IMR-90 (cell line): ENCODE results near the gene PRMT2. TPM values are rescaled to one million over a fixed set of nuclear protein-coding genes. Genes with fewer than 3 reads are reported as not detected.

Source experiments
- ATAC-seq: fragments of 200-7000 bp; cut with Tn5 transposase; 2 replicates; pipeline ENCODE4 v1.9.1; 2020; ENCODE audit warnings: low read depth, mild to moderate bottlenecking, moderate library complexity
- BruUV-seq: library from RNA; stranded (reverse); fragments of 400-500 nt; replicated peaks from 2 replicates; lab custom pipeline; 2021; lab: Mats Ljungman, UMichigan
- CTCF ChIA-PET: fragments of 300-600 bp; formaldehyde crosslinking; extraction: SDS; loops from one replicate; lab custom pipeline; 2021; ENCODE audit warnings: antibody characterized with exemption; lab: Yijun Ruan, JAX
- POLR2A ChIA-PET: fragments of 300-600 bp; sonication (Branson Sonifier 250); formaldehyde crosslinking; loops from one replicate; lab custom pipeline; 2022; ENCODE audit warnings: antibody characterized with exemption; ENCODE audit not compliant: unreplicated experiment; lab: Charles Lee
- DNase-seq: peaks from one replicate; pipeline ENCODE4 v3.0.0; 2013
- H2AFZ ChIP-seq: replicated peaks from 2 replicates; pipeline ENCODE3; 2013; ENCODE audit warnings: low read length, mild to moderate bottlenecking; ENCODE audit not compliant: poor library complexity
- H2AK5ac ChIP-seq: 2 replicates; pipeline ENCODE4 v1.6.1; 2013; ENCODE audit warnings: low read depth, low read length, inconsistent platforms
- H2AK9ac ChIP-seq: replicated peaks from 2 replicates; pipeline ENCODE3; 2013; ENCODE audit warnings: mild to moderate bottlenecking, low read depth, low read length, moderate library complexity; ENCODE audit not compliant: poor library complexity
- H2BK120ac ChIP-seq: 2 replicates; pipeline ENCODE4 v1.6.1; 2013; ENCODE audit warnings: low read depth, low read length, inconsistent platforms
- H2BK15ac ChIP-seq: 3 replicates; pipeline ENCODE4 v1.6.1; 2013; ENCODE audit warnings: low read depth, low read length, inconsistent platforms
- H2BK20ac ChIP-seq: 2 replicates; pipeline ENCODE4 v1.6.1; 2013; ENCODE audit warnings: low read depth, mild to moderate bottlenecking, inconsistent platforms, low read length, moderate library complexity
- H2BK5ac ChIP-seq: 2 replicates; pipeline ENCODE4 v1.6.1; 2013; ENCODE audit warnings: mild to moderate bottlenecking, low read depth, low read length, inconsistent platforms; ENCODE audit not compliant: poor library complexity, severe bottlenecking
- H3K14ac ChIP-seq: replicated peaks from 2 replicates; pipeline ENCODE4 v1.6.1; 2013; ENCODE audit warnings: low read depth, low read length, inconsistent platforms
- H3K18ac ChIP-seq: 2 replicates; pipeline ENCODE4 v1.6.1; 2013; ENCODE audit warnings: low read depth, low read length, control low read depth
- H3K23ac ChIP-seq: 2 replicates; pipeline ENCODE4 v1.6.1; 2013; ENCODE audit warnings: low read depth, low read length, inconsistent platforms
- H3K27ac ChIP-seq: 2 replicates; pipeline ENCODE4 v1.5.1; 2013; ENCODE audit warnings: mild to moderate bottlenecking, control low read depth, low read length; ENCODE audit not compliant: insufficient read depth
- H3K27me3 ChIP-seq: 2 replicates; pipeline ENCODE4 v1.6.1; 2013; ENCODE audit warnings: low read length; ENCODE audit not compliant: control insufficient read depth, insufficient read depth
- H3K36me3 ChIP-seq: 2 replicates; pipeline ENCODE4 v1.6.1; 2013; ENCODE audit warnings: low read length, mixed read lengths; ENCODE audit not compliant: control insufficient read depth, insufficient read depth
- H3K4ac ChIP-seq: 2 replicates; pipeline ENCODE4 v1.6.1; 2013; ENCODE audit warnings: low read depth, low read length, inconsistent platforms
- H3K4me1 ChIP-seq: 2 replicates; pipeline ENCODE4 v1.6.1; 2013; ENCODE audit warnings: low read length, mixed read lengths; ENCODE audit not compliant: control insufficient read depth, insufficient read depth
- H3K4me2 ChIP-seq: 2 replicates; pipeline ENCODE4 v1.6.1; 2013; ENCODE audit warnings: low read depth, mild to moderate bottlenecking, control low read depth, low read length, moderate library complexity
- H3K4me3 ChIP-seq: 2 replicates; pipeline ENCODE4 v1.5.1; 2013; ENCODE audit warnings: low read depth, mild to moderate bottlenecking, control low read depth, low read length, moderate library complexity; ENCODE audit not compliant: insufficient read depth
- H3K56ac ChIP-seq: 2 replicates; pipeline ENCODE4 v1.6.1; 2013; ENCODE audit warnings: low read length, inconsistent platforms; ENCODE audit not compliant: insufficient read depth; ENCODE audit errors: extremely low read depth
- H3K79me1 ChIP-seq, 2 experiments: 2 replicates each; pipeline ENCODE4 v1.6.1; 2013; ENCODE audit warnings: low read length in 2 of 2, inconsistent platforms in 1 of 2, low read depth in 1 of 2
- H3K9ac ChIP-seq: 2 replicates; pipeline ENCODE4 v1.6.1; 2013; ENCODE audit warnings: low read depth, low read length, control low read depth
- H3K9me1 ChIP-seq: 2 replicates; pipeline ENCODE4 v1.6.1; 2013; ENCODE audit warnings: low read length, inconsistent platforms; ENCODE audit not compliant: insufficient read depth
- H3K9me3 ChIP-seq: 2 replicates; pipeline ENCODE4 v1.6.1; 2013; ENCODE audit warnings: low read length; ENCODE audit not compliant: control insufficient read depth, insufficient read depth
- H4K20me1 ChIP-seq: 2 replicates; pipeline ENCODE4 v1.6.1; 2013; ENCODE audit warnings: low read length, inconsistent platforms; ENCODE audit not compliant: insufficient read depth
- H4K5ac ChIP-seq: 2 replicates; pipeline ENCODE4 v1.6.1; 2013; ENCODE audit warnings: mild to moderate bottlenecking, low read depth, low read length, control low read depth
- H4K8ac ChIP-seq, 2 experiments: 2 replicates each; pipeline ENCODE4 v1.6.1; 2013; ENCODE audit warnings: low read depth in 2 of 2, low read length in 2 of 2, control low read depth in 1 of 2, inconsistent platforms in 1 of 2
- H4K91ac ChIP-seq: 2 replicates; pipeline ENCODE4 v1.6.1; 2013; ENCODE audit warnings: low read depth, low read length, inconsistent platforms; ENCODE audit not compliant: insufficient read depth
- CHD1 ChIP-seq: IDR thresholded peaks from 2 replicates; pipeline ENCODE4 v1.6.1; 2012; ENCODE audit warnings: low read depth, low read length, improper control_type of control experiment
- SMC3 ChIP-seq: fragments of 150-350 bp; IDR thresholded peaks from 2 replicates; pipeline ENCODE4 v1.6.1; 2016; ENCODE audit warnings: low read depth, mild to moderate bottlenecking, antibody characterized with exemption, low read length, moderate library complexity
- WGBS, 2 experiments: methylation state at CpG; one replicate each; pipeline versions ENCODE4 v1.1.5 to v1.1.7; 2013; ENCODE audit warnings: missing lambda C conversion rate in 2 of 2; ENCODE audit not compliant: insufficient read length in 1 of 2; ENCODE audit errors: extremely low coverage in 2 of 2; 5-methylcytosine and 5-hydroxymethylcytosine counted together
- dilution Hi-C: fragments of 300-500 bp; cut with HindIII; formaldehyde crosslinking; loops from one replicate; pipeline ENCODE4 v1.14.3; 2018; ENCODE audit warnings: low sequenced_read_pairs; ENCODE audit not compliant: unreplicated experiment
- in situ Hi-C: fragments of 300-500 bp; cut with MboI; formaldehyde crosslinking; loops from 3 replicates; pipeline ENCODE4 v1.14.3; 2019; ENCODE audit warnings: low sequenced_read_pairs, inconsistent platforms, mixed read lengths
- intact Hi-C: fragments of 100-400 bp; cut with micrococcal nuclease; formaldehyde crosslinking; loops from 2 replicates; pipeline ENCODE4 v1.10.0; 2022
- polyA plus RNA-seq, 3 experiments: library from polyadenylated mRNA; depleted of rRNA; stranded (reverse); fragments of >200 nt; gene quantifications; 2 replicates each; pipeline ENCODE4 v1.2.3, GENCODE V29; 2012; ENCODE audit warnings: low replicate concordance in 1 of 3
- total RNA-seq: library from RNA; depleted of rRNA; stranded (reverse); fragments of >200 nt; gene quantifications from 2 replicates; pipeline ENCODE4 v1.2.3, GENCODE V29; 2012

Gene PRMT2
- total and polyA plus RNA-seq, 2 of the 4 experiments (the other 2 are of a cell fraction) = 126 to 159 TPM

GRCh38 chr21:46665566-46665965 is 30.1 kb downstream of the PRMT2 start:
- H3K27ac ChIP-seq = no peak overlapping the region
- H2BK20ac ChIP-seq = no peak overlapping the region
- no peaks in the 10 kb centered on the region for H3K4me1 ChIP-seq
- intact Hi-C loops = no loop called here
- H2BK5ac ChIP-seq = no peak overlapping the region
- no peak overlapping the region for H3K9ac ChIP-seq
- in situ Hi-C loops = no loop called here
- TF ChIP-seq SMC3 (no peak), CHD1 (no peak)
- POLR2A ChIA-PET = no interaction called here
- no peak for DNase-seq
- H3K27me3 ChIP-seq = peaks cover 6% of the 10 kb centered on the region
- ATAC-seq = no peak
- CTCF ChIA-PET = no interaction called here
- peaks cover 4% of the 10 kb centered on the region; the same call in 1 of the 2 replicates for H3K9me1 ChIP-seq
- H3K23ac ChIP-seq = no peak overlapping the region
- WGBS, 2 experiments = no CpG with 5 or more reads among the region's 3 CpGs
- H4K91ac ChIP-seq = no peak overlapping the region
- no peak overlapping the region for H2BK120ac ChIP-seq
- H3K36me3 ChIP-seq = peaks cover 16% of the 10 kb centered on the region
- H3K18ac ChIP-seq = no peak overlapping the region
- no peak overlapping the region for H4K8ac ChIP-seq
- H2AFZ ChIP-seq = no peak overlapping the region
- H3K14ac ChIP-seq = no peak overlapping the region
- no peak overlapping the region for H2BK15ac ChIP-seq
- no peak overlapping the region for H2AK9ac ChIP-seq
- dilution Hi-C loops = no loop called here
- BruUV-seq = no TSS peak
- H4K5ac ChIP-seq = no peak overlapping the region
- no peaks in the 10 kb centered on the region for H3K9me3 ChIP-seq
- H3K4ac ChIP-seq = no peak overlapping the region
- no peaks in the 10 kb centered on the region for H4K20me1 ChIP-seq
- no peak overlapping the region for H3K4me2 ChIP-seq
- H2AK5ac ChIP-seq = no peak overlapping the region
- H3K4me3 ChIP-seq = no peak overlapping the region
- no peak overlapping the region for H3K56ac ChIP-seq
- H3K79me1 ChIP-seq = peaks cover 0 to 3% of the 10 kb centered on the region in 2 experiments; a peak in 1 of 4 replicates
